ENCODE measurements around the gene TRAF1.

The TRAF1 gene

DNA sequence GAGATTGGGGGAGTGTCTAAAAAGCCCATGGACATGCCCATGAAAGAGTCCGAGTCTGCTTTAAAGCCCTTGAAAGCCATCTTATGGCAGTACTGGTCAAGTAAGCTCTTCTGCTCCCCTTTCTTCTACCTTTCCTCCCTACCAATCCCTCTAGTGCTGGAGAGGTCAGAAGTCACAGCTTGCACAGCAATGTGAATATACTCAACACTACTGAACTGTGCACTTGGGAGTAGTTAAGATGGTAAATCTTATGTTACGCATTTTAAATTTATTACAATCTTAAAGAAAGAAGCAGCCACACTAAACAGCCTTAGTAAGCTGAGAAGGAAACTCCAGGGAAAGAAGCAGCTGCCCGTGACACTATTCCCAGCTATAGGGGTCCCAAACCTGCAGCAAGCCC lies 12.3 kb upstream of the TRAF1 start:
- no peak for DNase-seq

- DNase-seq = peak; percentile 57
Observed at GRCh38 chr9:120937596-120937995, 11.0 kb upstream of the TRAF1 start.

DNA sequence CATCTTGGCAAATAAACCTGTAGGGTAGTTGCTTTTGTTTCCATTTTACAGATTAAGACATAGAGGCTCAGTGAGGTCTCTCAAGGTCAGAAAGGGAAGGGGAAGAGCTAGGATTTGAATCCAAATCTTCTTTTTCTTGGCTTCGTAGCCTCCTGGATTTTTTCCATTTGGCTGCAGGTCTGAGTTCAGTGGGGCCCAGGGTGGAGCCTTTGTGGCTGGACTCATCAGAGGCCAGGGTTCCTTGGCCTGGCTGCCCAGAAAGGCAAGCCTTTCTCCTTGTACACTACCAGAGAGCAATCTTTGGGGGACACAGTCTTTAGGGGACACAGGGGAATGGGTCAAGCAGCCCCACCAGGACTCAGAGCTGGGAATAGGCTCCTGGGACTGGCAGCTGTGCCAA lies 10.5 kb upstream of the TRAF1 start:
- no peak for DNase-seq

GRCh38 chr9:120936764-120937122 lies 10.1 kb upstream of the TRAF1 start:
- no peak for DNase-seq

GRCh38 chr9:120936011-120936763 lies 9.6 kb upstream of the TRAF1 start:
- DNase-seq = peak; percentile 96

DNA sequence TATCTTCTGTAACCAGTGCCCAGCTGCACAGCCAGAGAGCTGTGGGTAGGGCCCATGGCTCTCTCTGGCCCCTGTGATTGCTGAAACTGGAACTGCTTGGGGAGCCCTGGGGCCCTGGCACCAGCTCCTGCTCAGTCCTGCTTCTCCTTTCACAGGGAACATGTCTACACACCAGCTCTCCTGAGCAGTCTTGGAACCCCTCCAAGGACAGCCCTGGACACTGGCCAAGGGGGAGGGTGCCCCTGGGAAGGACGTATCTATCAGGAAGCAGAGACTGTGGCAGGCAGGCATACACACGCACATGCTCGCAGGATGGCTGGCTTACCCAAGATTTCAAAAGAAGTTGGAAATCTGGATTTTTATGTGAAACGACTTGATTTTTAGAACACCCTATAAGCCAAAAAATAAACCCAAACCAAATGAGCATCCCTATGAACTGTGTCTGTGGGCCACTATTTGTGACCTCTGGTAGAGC lies 8.8 kb upstream of the TRAF1 start:
- peak; percentile 94 for DNase-seq

GRCh38 chr9:120934281-120934680 lies 7.7 kb upstream of the TRAF1 start:
- no peak for DNase-seq

GRCh38 chr9:120933310-120934055 lies 6.9 kb upstream of the TRAF1 start:
- DNase-seq = no peak

- DNase-seq = no peak
Observed at GRCh38 chr9:120932086-120932823, 5.7 kb upstream of the TRAF1 start.

- DNase-seq = peak; percentile 77
Observed at GRCh38 chr9:120931231-120932085, 4.9 kb upstream of the TRAF1 start.

DNA sequence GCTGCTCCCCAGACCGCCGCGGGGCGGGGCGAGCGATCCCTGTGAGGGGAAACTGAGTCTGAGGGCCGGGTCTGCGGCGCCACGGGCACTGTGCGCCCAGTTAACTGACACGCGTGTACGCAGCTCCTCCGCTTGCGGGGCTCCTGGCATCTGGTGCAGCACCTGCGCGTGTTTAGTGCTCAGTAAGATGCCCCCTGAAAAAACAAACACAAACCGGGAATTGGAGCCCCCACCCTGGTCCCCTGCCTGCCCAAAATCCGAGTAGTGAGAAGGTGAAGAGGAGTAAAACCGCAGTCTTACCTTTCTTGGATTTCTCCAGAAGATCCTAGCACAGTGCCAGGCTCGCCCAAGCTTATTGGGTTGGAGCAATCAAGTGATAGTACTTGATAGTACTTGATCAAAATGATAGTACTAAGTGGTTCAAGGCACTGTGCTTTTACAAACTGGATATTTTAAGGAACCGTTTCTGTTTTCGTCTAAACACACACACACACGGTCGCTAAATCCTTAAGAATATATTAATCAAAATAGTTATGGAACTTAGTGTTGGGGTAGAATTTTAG lies 2.7 kb upstream of the TRAF1 start:
- DNase-seq = no peak

GRCh38 chr9:120928483-120929228 lies 2.1 kb upstream of the TRAF1 start:
- peak; percentile 62 for DNase-seq

- DNase-seq = no peak
Observed at GRCh38 chr9:120928015-120928482, 1.5 kb upstream of the TRAF1 start.

DNA sequence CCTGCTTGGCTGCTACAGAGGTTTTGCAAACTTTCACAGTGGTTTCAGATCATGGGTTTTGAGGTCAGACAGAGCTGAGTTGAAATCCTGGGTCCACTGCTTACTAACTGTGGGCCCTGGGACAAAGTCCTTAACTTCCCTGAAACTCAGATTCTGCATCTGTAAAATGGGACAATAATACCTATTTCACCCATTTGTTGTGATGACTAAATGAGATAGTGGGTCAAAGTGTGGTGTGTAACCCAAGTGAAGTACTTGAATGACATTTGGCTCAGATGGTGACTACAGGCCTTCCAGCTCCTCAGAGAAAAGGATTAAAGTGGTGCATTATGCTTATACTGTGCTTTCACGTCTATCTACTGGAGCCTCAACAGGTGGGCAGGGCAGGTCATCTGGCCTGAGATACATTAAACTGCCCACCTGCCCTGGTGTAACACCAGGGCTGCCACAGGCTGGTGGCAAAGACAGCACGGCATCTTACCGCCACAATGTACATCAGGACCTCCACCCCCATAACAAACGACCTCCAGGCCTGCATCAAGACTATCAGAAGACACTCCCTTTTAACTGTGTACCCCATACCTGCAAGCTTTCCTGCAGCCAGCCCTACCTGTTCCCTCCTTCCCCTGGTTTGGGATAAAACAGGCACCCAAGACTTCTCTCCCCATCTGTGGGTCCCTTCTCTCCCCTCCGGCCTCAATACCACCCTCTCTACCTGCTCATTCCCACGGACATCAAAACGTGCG lies 846 bp upstream of the TRAF1 start:
- DNase-seq = no peak

- DNase-seq = peak; percentile 88
Observed at GRCh38 chr9:120925535-120926396, 830 bp downstream of the TRAF1 start.

GRCh38 chr9:120924698-120925534 lies 1.7 kb downstream of the TRAF1 start:
- DNase-seq = no peak

DNA sequence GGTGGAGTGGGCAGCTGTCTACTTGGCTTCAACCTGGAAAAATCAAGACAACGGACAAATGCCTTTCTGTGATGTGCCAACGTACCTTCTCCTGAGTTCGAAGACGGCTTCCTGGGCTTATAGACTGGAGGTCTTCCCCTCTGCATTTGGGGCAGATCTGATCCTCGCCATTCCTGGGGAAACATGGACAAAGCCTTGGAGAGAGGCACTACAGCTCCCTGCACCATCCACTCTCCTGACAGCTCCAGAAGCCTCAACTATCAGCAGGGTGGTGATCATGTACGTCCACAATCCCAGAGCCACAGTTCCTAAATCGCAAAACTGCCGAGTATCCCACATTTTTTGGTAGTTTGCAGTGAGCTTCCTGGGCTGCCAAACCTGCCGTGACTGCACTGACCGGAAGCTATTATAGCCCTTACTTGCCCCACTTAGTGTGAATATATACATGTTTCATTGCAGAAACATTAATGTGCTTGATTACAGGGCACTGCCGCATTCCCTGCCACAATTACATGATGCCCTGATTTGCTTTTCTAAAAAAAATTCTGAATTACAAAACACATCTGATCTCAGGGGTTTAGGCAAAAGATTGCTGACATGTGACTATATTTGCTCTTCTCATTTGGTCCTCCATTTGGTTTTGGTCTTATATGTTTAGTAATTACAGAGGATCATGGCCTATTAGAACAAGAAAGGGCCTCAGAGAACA lies 2.8 kb downstream of the TRAF1 start:
- no peak for DNase-seq

All from fibroblast of skin of right biceps (primary cell).